ENCODE data around the gene FAF2. TPM values are rescaled to one million over a fixed set of nuclear protein-coding genes. Genes with fewer than 3 reads are reported as not detected.

The FAF2 gene
- total and polyA plus RNA-seq, 4 donors: 12.7 to 28.3 (median 16.5) TPM

- no peaks in the 10 kb centered on the region for H3K9me3 ChIP-seq (ENCODE audit: control insufficient read depth in 4 of 4, low read length in 3 of 4)
- no peak for DNase-seq (ENCODE audit: low spot score)
- no peak overlapping the region for H3K4me3 ChIP-seq (ENCODE audit: low read depth in 1 of 3, low read length in 3 of 3)
- H3K36me3 ChIP-seq (ENCODE audit: control insufficient read depth in 4 of 4, insufficient read depth in 3 of 4, low read depth in 1 of 4, low read length in 3 of 4): peaks cover 0 to 42% (median 25%) of the 10 kb centered on the region in 4 donors
- peaks cover 19 to 39% (median 36%) of the 10 kb centered on the region in 4 donors for H3K4me1 ChIP-seq (ENCODE audit: control insufficient read depth in 4 of 4, insufficient read depth in 4 of 4, low read length in 3 of 4)
- no peak overlapping the region for H3K9ac ChIP-seq (ENCODE audit: low read depth in 1 of 2, low read length in 2 of 2)
- WGBS: 75% methylated on average over 24 of the region's 24 CpGs
- no peak for TF ChIP-seq JUND (IDR thresholded peaks at IDR 0.05)
- no peak for TF ChIP-seq FOXA2 (IDR thresholded peaks at IDR 0.05)
- no peak for TF ChIP-seq ATF3 (IDR thresholded peaks at IDR 0.05)
- TF ChIP-seq TAF1 (conservative IDR thresholded peaks at IDR 0.05): no peak
- TF ChIP-seq EGR1 (IDR thresholded peaks at IDR 0.05; ENCODE audit: low read depth in 2 of 2): no peak
- no peak for TF ChIP-seq HNF4G (IDR thresholded peaks at IDR 0.05)
- no peak for TF ChIP-seq RAD21 (IDR thresholded peaks at IDR 0.05)
- no peak for TF ChIP-seq RXRA (IDR thresholded peaks at IDR 0.05)
- TF ChIP-seq CTCF (IDR thresholded peaks at IDR 0.05; ENCODE audit: low read depth, low read length, missing input control): no peak
- no peak for TF ChIP-seq SP1 (IDR thresholded peaks at IDR 0.05)
- no peak overlapping the region for H3K27ac ChIP-seq (ENCODE audit: low read depth in 1 of 2, low read length in 2 of 2)
- no peaks in the 10 kb centered on the region for H3K27me3 ChIP-seq (ENCODE audit: control insufficient read depth in 4 of 4, insufficient read depth in 4 of 4, low read length in 3 of 4)
These were observed 83.1 kb downstream of the FAF2 start for GRCh38 chr5:176530983-176531901.

- H3K9me3 ChIP-seq (ENCODE audit: control insufficient read depth in 4 of 4, low read length in 3 of 4): no peaks in the 10 kb centered on the region
- WGBS: 92% methylated on average over 28 of the region's 28 CpGs
- no peak overlapping the region for H3K9ac ChIP-seq (ENCODE audit: low read depth in 1 of 2, low read length in 2 of 2)
- H3K4me3 ChIP-seq (ENCODE audit: low read depth in 1 of 3, low read length in 3 of 3): no peak overlapping the region
- no peak for DNase-seq (ENCODE audit: low spot score)
- no peaks in the 10 kb centered on the region for H3K27me3 ChIP-seq (ENCODE audit: control insufficient read depth in 4 of 4, insufficient read depth in 4 of 4, low read length in 3 of 4)
- H3K27ac ChIP-seq (ENCODE audit: low read depth in 1 of 2, low read length in 2 of 2): no peak overlapping the region
- peaks cover 20 to 41% (median 37%) of the 10 kb centered on the region in 4 donors for H3K4me1 ChIP-seq (ENCODE audit: control insufficient read depth in 4 of 4, insufficient read depth in 4 of 4, low read length in 3 of 4)
- TF ChIP-seq FOXA2 (IDR thresholded peaks at IDR 0.05) (no peak), SP1 (IDR thresholded peaks at IDR 0.05) (no peak), JUND (IDR thresholded peaks at IDR 0.05) (no peak), RXRA (IDR thresholded peaks at IDR 0.05) (no peak), YY1 (IDR thresholded peaks at IDR 0.05) (no peak), FOXA1 (IDR thresholded peaks at IDR 0.05) (no peak), TAF1 (conservative IDR thresholded peaks at IDR 0.05) (no peak), REST (IDR thresholded peaks at IDR 0.05) (no peak), GABPA (IDR thresholded peaks at IDR 0.05 in 1 of 2, conservative IDR thresholded peaks at IDR 0.05 in 1 of 2) (no peak), RAD21 (IDR thresholded peaks at IDR 0.05) (no peak)
- H3K36me3 ChIP-seq (ENCODE audit: control insufficient read depth in 4 of 4, insufficient read depth in 3 of 4, low read depth in 1 of 4, low read length in 3 of 4): peaks cover 0 to 42% (median 25%) of the 10 kb centered on the region in 4 donors
These were observed 83.8 kb downstream of the FAF2 start for GRCh38 chr5:176531902-176532493.

Data from liver (tissue), 9 donors.